HL-60 (cell line): Measurements from ENCODE around the gene TMPRSS9.

ENCODE experiments used
- CTCF ChIP-seq: IDR thresholded peaks from one replicate; pipeline ENCODE4 v1.5.1; 2011; ENCODE audit warnings: low read length, control low read depth, inconsistent platforms; ENCODE audit not compliant: insufficient read depth
- GABPA ChIP-seq: IDR thresholded peaks from 2 replicates; pipeline ENCODE4 v1.6.1; 2012; ENCODE audit warnings: low read depth
- POLR2AphosphoS5 ChIP-seq: IDR thresholded peaks from 2 replicates; pipeline ENCODE4 v1.6.1; 2012; ENCODE audit warnings: low read depth
- REST ChIP-seq: IDR thresholded peaks from 2 replicates; pipeline ENCODE4 v1.6.1; 2012; ENCODE audit warnings: low read depth; ENCODE audit not compliant: insufficient replicate concordance

- TF ChIP-seq POLR2AphosphoS5 (no peak), CTCF (no peak), REST (no peak), GABPA (no peak)
Measured at GRCh38 chr19:2434267-2434666, 74.2 kb downstream of the TMPRSS9 start.
